SK-N-MC (cell line): ENCODE data around the gene SLC28A3.

Experiments used
- EZH2 ChIP-seq: fragments of 200-600 bp; sonication (generic); IDR thresholded peaks from one replicate; pipeline ENCODE4 v1.6.1; 2017; ENCODE audit warnings: antibody characterized with exemption
- FOXP2 ChIP-seq: optimal IDR thresholded peaks from 2 replicates; pipeline ENCODE3; 2011; ENCODE audit warnings: mild to moderate bottlenecking, moderate library complexity; ENCODE audit not compliant: insufficient read depth; ENCODE audit errors: extremely low read length, control extremely low read depth
- POLR2AphosphoS5 ChIP-seq: IDR thresholded peaks from 2 replicates; pipeline ENCODE4 v1.6.1; 2012; ENCODE audit warnings: mild to moderate bottlenecking, low read depth, low read length, borderline replicate concordance

DNA sequence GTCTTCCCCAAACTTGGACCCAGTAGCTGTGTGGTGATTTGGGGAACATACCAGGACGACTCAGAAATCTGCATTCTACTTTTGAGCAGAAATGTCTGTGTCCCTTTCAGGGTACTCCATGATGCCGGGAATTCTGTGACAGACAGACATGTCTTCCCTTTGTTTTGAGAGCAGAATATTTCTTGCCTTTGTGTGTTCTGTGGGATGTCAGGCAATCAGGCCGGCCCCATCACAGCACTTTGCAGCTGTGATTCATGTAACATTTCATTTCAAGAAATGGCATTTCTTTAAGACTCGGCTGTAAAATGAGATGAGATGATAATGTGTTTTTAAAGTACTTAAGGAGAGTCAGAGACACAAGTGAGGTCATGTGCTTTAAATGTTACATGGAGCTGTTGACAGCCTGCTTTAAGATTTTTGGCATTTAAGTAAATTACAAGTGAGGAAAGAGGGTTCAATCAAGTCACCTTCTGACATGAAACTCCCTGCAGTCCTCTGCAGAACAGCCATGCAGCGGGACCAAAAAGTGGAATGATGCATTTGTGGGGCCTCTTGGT lies 98.7 kb downstream of the SLC28A3 start:
- TF ChIP-seq EZH2, result no peak
- TF ChIP-seq POLR2AphosphoS5, result no peak
- no peak for TF ChIP-seq FOXP2
